Erythroblast (primary cell): ENCODE results near the gene AIDA.

Source experiments
- GATA1 ChIP-seq: IDR thresholded peaks from 2 replicates; pipeline ENCODE4 v1.6.1; 2011; ENCODE audit warnings: low read depth, mild to moderate bottlenecking, control low read depth, low read length, moderate library complexity
- POLR2A ChIP-seq: IDR thresholded peaks from 2 replicates; pipeline ENCODE4 v1.6.1; 2011; ENCODE audit warnings: mild to moderate bottlenecking, low read length

- TF ChIP-seq POLR2A = no peak
- TF ChIP-seq GATA1 = no peak
Observed at GRCh38 chr1:222642468-222642867, 69.8 kb downstream of the AIDA start.
